Keratinocyte (primary cell): Measurements from ENCODE around the gene COG5. TPM values are rescaled to one million over a fixed set of nuclear protein-coding genes. Genes with fewer than 3 reads are reported as not detected.

Experiments used
- DNase-seq: peaks from one replicate; pipeline ENCODE4 v3.0.0-alpha.2; 2011; ENCODE audit warnings: low read depth, missing footprints, low spot score
- FAIRE-seq: peaks from 2 replicates; lab custom pipeline; 2011; peaks lifted over from hg19 to GRCh38; lab: Jason Lieb, UNC
- H2AFZ ChIP-seq: 2 replicates; pipeline ENCODE4 v1.6.0; 2012; ENCODE audit warnings: low read length, control low read depth, inconsistent platforms; ENCODE audit not compliant: control insufficient read depth
- H3K27ac ChIP-seq: 2 replicates; pipeline ENCODE4 v1.5.1; 2011; ENCODE audit warnings: low read length; ENCODE audit not compliant: control insufficient read depth, insufficient read depth
- H3K27me3 ChIP-seq: 3 replicates; pipeline ENCODE4 v1.6.0; 2011; ENCODE audit warnings: low read length; ENCODE audit not compliant: control insufficient read depth, insufficient read depth; ENCODE audit errors: extremely low read depth
- H3K36me3 ChIP-seq, 2 experiments: 2 replicates in 1 of 2; 3 replicates in 1 of 2; pipeline ENCODE4 v1.5.1; 2011; ENCODE audit warnings: low read length in 2 of 2, mild to moderate bottlenecking in 1 of 2; ENCODE audit not compliant: control insufficient read depth in 2 of 2, insufficient read depth in 2 of 2; ENCODE audit errors: extremely low read depth in 1 of 2
- H3K4me1 ChIP-seq: 3 replicates; pipeline ENCODE4 v1.5.1; 2011; ENCODE audit warnings: low read length; ENCODE audit not compliant: control insufficient read depth, insufficient read depth; ENCODE audit errors: extremely low read depth
- H3K4me2 ChIP-seq: 3 replicates; pipeline ENCODE4 v1.6.0; 2011; ENCODE audit warnings: low read depth, low read length; ENCODE audit not compliant: control insufficient read depth, insufficient read depth; ENCODE audit errors: extremely low read depth
- H3K4me3 ChIP-seq, 3 experiments: fragments of 200-600 bp in 1 of 3; sonication (generic) in 1 of 3; 2 replicates in 2 of 3; 3 replicates in 1 of 3; pipeline ENCODE4 v1.5.1; 2011 to 2016; ENCODE audit warnings: low read length in 3 of 3, mild to moderate bottlenecking in 3 of 3, control low read depth in 2 of 3, inconsistent platforms in 1 of 3, low read depth in 1 of 3, mixed read lengths in 1 of 3, mixed run types in 1 of 3, moderate library complexity in 1 of 3; ENCODE audit not compliant: control insufficient read depth in 2 of 3, insufficient read depth in 2 of 3; ENCODE audit errors: extremely low read depth in 1 of 3
- H3K79me2 ChIP-seq: 2 replicates; pipeline ENCODE4 v1.6.0; 2012; ENCODE audit warnings: low read length; ENCODE audit not compliant: control insufficient read depth, insufficient read depth
- H3K9ac ChIP-seq: 3 replicates; pipeline ENCODE4 v1.6.0; 2011; ENCODE audit warnings: low read length; ENCODE audit not compliant: control insufficient read depth, insufficient read depth; ENCODE audit errors: extremely low read depth
- H3K9me1 ChIP-seq: 3 replicates; pipeline ENCODE4 v1.6.0; 2011; ENCODE audit warnings: low read length; ENCODE audit not compliant: control insufficient read depth, insufficient read depth; ENCODE audit errors: extremely low read depth
- H3K9me3 ChIP-seq: 2 replicates; pipeline ENCODE4 v1.5.1; 2012; ENCODE audit warnings: low read depth, low read length; ENCODE audit not compliant: control insufficient read depth
- H4K20me1 ChIP-seq: 3 replicates; pipeline ENCODE4 v1.6.0; 2011; ENCODE audit warnings: low read length; ENCODE audit not compliant: control insufficient read depth, insufficient read depth; ENCODE audit errors: extremely low read depth
- EZH2 ChIP-seq: IDR thresholded peaks from one replicate; pipeline ENCODE4 v1.6.1; 2012; ENCODE audit warnings: inconsistent platforms, mild to moderate bottlenecking, low read length, moderate library complexity
- dilution Hi-C: fragments of 300-500 bp; cut with MboI; formaldehyde crosslinking; loops from one replicate; pipeline ENCODE4 v1.7.0; 2020; ENCODE audit warnings: low sequenced_read_pairs; ENCODE audit not compliant: extremely low pct_ligation_motif_present
- polyA plus RNA-seq, 5 experiments: library from polyadenylated mRNA; depleted of rRNA in 3 of 5; stranded (reverse) in 3 of 5; stranded (forward) in 1 of 5; unstranded in 1 of 5; fragments of >200 nt; gene quantifications; 1 replicate in 1 of 5; 2 replicates in 3 of 5; 3 replicates in 1 of 5; pipeline versions ENCODE4 v1.2.1 to v1.2.3, GENCODE V29; 2011 to 2012; ENCODE audit warnings: missing spikeins in 2 of 5, low read depth in 1 of 5, low replicate concordance in 1 of 5
- TF ChIP-seq, protein P1 (sequence below), 3 experiments: IDR thresholded peaks in 1 of 3; conservative IDR thresholded peaks in 1 of 3; optimal IDR thresholded peaks in 1 of 3; 2 replicates in 2 of 3; 3 replicates in 1 of 3; pipeline versions ENCODE3 to v1.5.1; 2011; ENCODE audit warnings: low read length in 3 of 3, mild to moderate bottlenecking in 3 of 3, moderate library complexity in 2 of 3, control low read depth in 1 of 3, inconsistent platforms in 1 of 3; ENCODE audit not compliant: insufficient read depth in 2 of 3; ENCODE audit errors: extremely low read depth in 1 of 3

COG5 gene
- polyA plus RNA-seq, 1 donor (not counting 4 experiments of a cell fraction or from before 2014, with no cell fraction given): 50.7 TPM

DNA sequence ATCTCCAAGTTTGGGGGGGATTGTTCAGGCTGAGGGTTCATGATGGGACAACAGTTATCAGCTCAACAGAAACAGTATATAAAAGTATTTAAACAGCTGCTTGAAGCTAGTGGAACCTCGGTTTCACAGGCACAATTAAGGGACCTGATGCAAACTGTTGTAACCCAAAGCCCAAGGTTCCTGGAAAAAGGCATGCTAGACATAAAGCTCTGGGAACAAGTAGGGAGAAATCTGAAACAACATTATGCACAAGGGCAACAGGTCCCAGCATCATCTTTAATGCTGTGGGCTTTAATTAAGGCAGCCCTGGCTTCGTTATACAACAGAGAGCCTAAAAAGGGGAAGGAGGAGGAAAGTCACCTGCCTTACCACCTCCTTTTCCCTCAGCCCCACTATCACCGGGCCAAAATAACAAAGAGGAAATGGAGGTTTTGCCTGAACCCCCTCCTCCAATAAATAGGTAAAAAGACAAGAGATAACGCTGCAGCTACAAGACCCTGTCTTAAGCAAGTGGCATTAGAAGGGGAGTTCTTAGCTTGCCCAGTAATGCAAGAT is 177.1 kb downstream of the COG5 start:
- H3K4me3 ChIP-seq: no peak overlapping the region
- no peaks in the 10 kb centered on the region for H3K9me3 ChIP-seq
- no peak overlapping the region for H3K4me2 ChIP-seq
- no peak for FAIRE-seq
- no peaks in the 10 kb centered on the region for H3K9me1 ChIP-seq
- H3K36me3 ChIP-seq: no peaks in the 10 kb centered on the region
- H3K27me3 ChIP-seq: no peaks in the 10 kb centered on the region
- H4K20me1 ChIP-seq: no peaks in the 10 kb centered on the region
- H3K27ac ChIP-seq: no peak overlapping the region
- no peaks in the 10 kb centered on the region for H3K4me1 ChIP-seq
- no peak overlapping the region for H2AFZ ChIP-seq
- dilution Hi-C loops: no loop called here
- H3K79me2 ChIP-seq: no peaks in the 10 kb centered on the region
- TF ChIP-seq, protein P1, sequence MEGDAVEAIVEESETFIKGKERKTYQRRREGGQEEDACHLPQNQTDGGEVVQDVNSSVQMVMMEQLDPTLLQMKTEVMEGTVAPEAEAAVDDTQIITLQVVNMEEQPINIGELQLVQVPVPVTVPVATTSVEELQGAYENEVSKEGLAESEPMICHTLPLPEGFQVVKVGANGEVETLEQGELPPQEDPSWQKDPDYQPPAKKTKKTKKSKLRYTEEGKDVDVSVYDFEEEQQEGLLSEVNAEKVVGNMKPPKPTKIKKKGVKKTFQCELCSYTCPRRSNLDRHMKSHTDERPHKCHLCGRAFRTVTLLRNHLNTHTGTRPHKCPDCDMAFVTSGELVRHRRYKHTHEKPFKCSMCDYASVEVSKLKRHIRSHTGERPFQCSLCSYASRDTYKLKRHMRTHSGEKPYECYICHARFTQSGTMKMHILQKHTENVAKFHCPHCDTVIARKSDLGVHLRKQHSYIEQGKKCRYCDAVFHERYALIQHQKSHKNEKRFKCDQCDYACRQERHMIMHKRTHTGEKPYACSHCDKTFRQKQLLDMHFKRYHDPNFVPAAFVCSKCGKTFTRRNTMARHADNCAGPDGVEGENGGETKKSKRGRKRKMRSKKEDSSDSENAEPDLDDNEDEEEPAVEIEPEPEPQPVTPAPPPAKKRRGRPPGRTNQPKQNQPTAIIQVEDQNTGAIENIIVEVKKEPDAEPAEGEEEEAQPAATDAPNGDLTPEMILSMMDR (optimal IDR thresholded peaks at IDR 0.05 in 1 of 3, IDR thresholded peaks at IDR 0.05 in 1 of 3, conservative IDR thresholded peaks at IDR 0.05 in 1 of 3; ENCODE audit: extremely low read depth in 1 of 3, insufficient read depth in 2 of 3, low read length in 3 of 3): no peak
- TF ChIP-seq EZH2: no peak
- DNase-seq: no peak
- no peak overlapping the region for H3K9ac ChIP-seq

DNA sequence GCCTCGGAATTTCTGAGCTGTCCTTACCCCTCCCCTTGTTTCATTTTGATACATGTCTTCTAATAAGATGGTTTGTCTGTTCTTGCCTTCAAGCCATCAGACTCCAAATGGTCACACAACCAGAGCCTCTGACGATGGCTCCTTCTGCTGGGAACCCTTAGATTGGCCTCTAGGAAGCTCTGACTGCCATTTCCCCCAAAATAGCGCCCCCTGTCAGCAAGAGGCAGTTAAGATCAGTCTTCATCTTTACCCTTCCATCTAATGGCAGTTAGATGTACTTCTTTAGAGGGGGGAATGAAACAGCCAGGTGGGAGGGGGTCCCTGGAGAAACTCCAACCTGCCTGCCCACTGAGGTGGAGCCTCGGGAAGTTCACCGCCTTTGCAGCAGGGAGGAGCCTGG is 179.7 kb downstream of the COG5 start:
- dilution Hi-C loops: no loop called here
- FAIRE-seq: no peak
- TF ChIP-seq, protein P1 (optimal IDR thresholded peaks at IDR 0.05 in 1 of 3, IDR thresholded peaks at IDR 0.05 in 1 of 3, conservative IDR thresholded peaks at IDR 0.05 in 1 of 3; ENCODE audit: extremely low read depth in 1 of 3, insufficient read depth in 2 of 3, low read length in 3 of 3): peak in 2 of 3 experiments; percentile 20 to 27
- no peak for TF ChIP-seq EZH2

More for the DNA sequence above, 179.7 kb downstream of the COG5 start:
- H3K4me1 ChIP-seq: no peaks in the 10 kb centered on the region
- no peaks in the 10 kb centered on the region for H3K27me3 ChIP-seq
- H3K9me3 ChIP-seq: no peaks in the 10 kb centered on the region
- no peaks in the 10 kb centered on the region for H3K9me1 ChIP-seq
- H4K20me1 ChIP-seq: no peaks in the 10 kb centered on the region
- H3K27ac ChIP-seq: no peak overlapping the region
- H3K4me3 ChIP-seq: no peak overlapping the region
- H3K4me2 ChIP-seq: no peak overlapping the region
- H3K9ac ChIP-seq: no peak overlapping the region
- H2AFZ ChIP-seq: no peak overlapping the region
- DNase-seq: no peak
- H3K79me2 ChIP-seq: no peaks in the 10 kb centered on the region
- H3K36me3 ChIP-seq: no peaks in the 10 kb centered on the region
